H9 (cell line): ENCODE measurements around the gene SCO2. TPM values are rescaled to one million over a fixed set of nuclear protein-coding genes. Genes with fewer than 3 reads are reported as not detected.

ENCODE experiments used
- DNase-seq: peaks from one replicate; pipeline ENCODE4 v3.0.0-alpha.2; 2017
- H2AFZ ChIP-seq: one replicate; pipeline ENCODE4 v1.6.1; 2013; ENCODE audit warnings: mild to moderate bottlenecking, low read length, control low read depth, moderate library complexity
- H2AK5ac ChIP-seq: 2 replicates; pipeline ENCODE4 v1.6.1; 2013; ENCODE audit warnings: low read length, control low read depth, mixed read lengths; ENCODE audit not compliant: insufficient read length
- H2BK120ac ChIP-seq: one replicate; pipeline ENCODE4 v1.6.1; 2013; ENCODE audit warnings: low read depth, mild to moderate bottlenecking, low read length, control low read depth, inconsistent platforms; ENCODE audit not compliant: poor library complexity, severe bottlenecking
- H2BK12ac ChIP-seq: 2 replicates; pipeline ENCODE4 v1.6.1; 2013; ENCODE audit warnings: low read length, control low read depth, mixed read lengths, low read depth; ENCODE audit not compliant: insufficient read length
- H2BK15ac ChIP-seq: 2 replicates; pipeline ENCODE4 v1.6.1; 2013; ENCODE audit warnings: low read depth, low read length, control low read depth
- H2BK20ac ChIP-seq: one replicate; pipeline ENCODE4 v1.6.1; 2013; ENCODE audit warnings: low read depth, mild to moderate bottlenecking, low read length, control low read depth, inconsistent platforms; ENCODE audit not compliant: poor library complexity, severe bottlenecking
- H2BK5ac ChIP-seq: 2 replicates; pipeline ENCODE4 v1.6.1; 2013; ENCODE audit warnings: low read length, control low read depth, mixed read lengths; ENCODE audit not compliant: insufficient read length
- H3K14ac ChIP-seq: 2 replicates; pipeline ENCODE4 v1.6.1; 2013; ENCODE audit warnings: low read length, control low read depth; ENCODE audit not compliant: insufficient read depth
- H3K18ac ChIP-seq: 2 replicates; pipeline ENCODE4 v1.6.1; 2013; ENCODE audit warnings: low read depth, mild to moderate bottlenecking, mixed read lengths, low read length, control low read depth; ENCODE audit not compliant: insufficient read length
- H3K23ac ChIP-seq: 2 replicates; pipeline ENCODE4 v1.6.1; 2013; ENCODE audit warnings: low read length, control low read depth, mixed read lengths, low read depth; ENCODE audit not compliant: insufficient read length
- H3K23me2 ChIP-seq: 2 replicates; pipeline ENCODE4 v1.6.1; 2013; ENCODE audit warnings: low read depth, mild to moderate bottlenecking, mixed read lengths, low read length, control low read depth; ENCODE audit not compliant: insufficient read length, poor library complexity, severe bottlenecking
- H3K27ac ChIP-seq: 2 replicates; pipeline ENCODE4 v1.5.1; 2013; ENCODE audit warnings: low read length, control low read depth, mixed read lengths, low read depth; ENCODE audit not compliant: insufficient read length
- H3K27me3 ChIP-seq: 2 replicates; pipeline ENCODE4 v1.6.1; 2013; ENCODE audit warnings: low read length, control low read depth, inconsistent platforms; ENCODE audit not compliant: insufficient read depth
- H3K4ac ChIP-seq: 2 replicates; pipeline ENCODE4 v1.6.1; 2013; ENCODE audit warnings: low read depth, mild to moderate bottlenecking, control low read depth, inconsistent platforms, low read length, moderate library complexity
- H3K4me1 ChIP-seq: 2 replicates; pipeline ENCODE4 v1.6.1; 2013; ENCODE audit warnings: low read length, control low read depth, inconsistent platforms; ENCODE audit not compliant: insufficient read depth
- H3K4me2 ChIP-seq: 2 replicates; pipeline ENCODE4 v1.6.1; 2013; ENCODE audit warnings: low read length, control low read depth, mixed read lengths; ENCODE audit not compliant: insufficient read length, insufficient read depth
- H3K56ac ChIP-seq: 2 replicates; pipeline ENCODE4 v1.6.1; 2013; ENCODE audit warnings: low read depth, mild to moderate bottlenecking, mixed read lengths, low read length, control low read depth; ENCODE audit not compliant: insufficient read length
- H3K79me1 ChIP-seq: 2 replicates; pipeline ENCODE4 v1.6.1; 2013; ENCODE audit warnings: low read depth, mild to moderate bottlenecking, moderate library complexity, low read length, control low read depth, inconsistent platforms; ENCODE audit not compliant: insufficient read depth, poor library complexity, severe bottlenecking
- H3K79me2 ChIP-seq: 2 replicates; pipeline ENCODE4 v1.6.1; 2013; ENCODE audit warnings: low read length, control low read depth, inconsistent platforms; ENCODE audit not compliant: insufficient read depth
- H3K9ac ChIP-seq: 2 replicates; pipeline ENCODE4 v1.6.1; 2013; ENCODE audit warnings: low read length, control low read depth, mixed read lengths; ENCODE audit not compliant: insufficient read length; ENCODE audit errors: extremely low read depth
- H3K9me3 ChIP-seq: one replicate; pipeline ENCODE4 v1.6.1; 2013; ENCODE audit warnings: low read depth, low read length, inconsistent platforms; ENCODE audit not compliant: control insufficient read depth
- H3T11ph ChIP-seq: one replicate; pipeline ENCODE4 v1.6.1; 2013; ENCODE audit warnings: mild to moderate bottlenecking, low read length, control low read depth, inconsistent platforms
- H4K20me1 ChIP-seq: one replicate; pipeline ENCODE4 v1.6.1; 2013; ENCODE audit not compliant: control insufficient read depth, insufficient read length, insufficient read depth
- H4K5ac ChIP-seq: 2 replicates; pipeline ENCODE4 v1.6.1; 2013; ENCODE audit warnings: low read depth, mild to moderate bottlenecking, mixed read lengths, low read length, control low read depth; ENCODE audit not compliant: insufficient read length
- H4K8ac ChIP-seq: replicated peaks from 2 replicates; pipeline ENCODE4 v1.6.1; 2013; ENCODE audit warnings: low read length, control low read depth, mixed read lengths, low read depth; ENCODE audit not compliant: insufficient read length
- H4K91ac ChIP-seq: 2 replicates; pipeline ENCODE4 v1.6.1; 2013; ENCODE audit warnings: low read depth, mild to moderate bottlenecking, moderate library complexity, mixed read lengths, low read length, control low read depth; ENCODE audit not compliant: insufficient read length
- H3K27ac Mint-ChIP-seq, 3 experiments: 2 replicates in 2 of 3; 3 replicates in 1 of 3; pipeline ENCODE4 v1.8.0; 2020 to 2021; ENCODE audit warnings: mixed read lengths in 3 of 3, mild to moderate bottlenecking in 1 of 3, moderate library complexity in 1 of 3
- H3K27me3 Mint-ChIP-seq: 2 replicates; pipeline ENCODE4 v1.8.0; 2021; ENCODE audit warnings: low read depth, mild to moderate bottlenecking, moderate library complexity, mixed read lengths
- H3K36me3 Mint-ChIP-seq, 3 experiments: 2 replicates in 2 of 3; 3 replicates in 1 of 3; pipeline ENCODE4 v1.8.0; 2020 to 2021; ENCODE audit warnings: low read depth in 3 of 3, mixed read lengths in 3 of 3; ENCODE audit not compliant: insufficient read depth in 1 of 3
- H3K4me1 Mint-ChIP-seq, 2 experiments: 2 replicates each; pipeline ENCODE4 v1.8.0; 2020; ENCODE audit warnings: mixed read lengths in 2 of 2
- H3K4me3 Mint-ChIP-seq, 2 experiments: 2 replicates in 1 of 2; 3 replicates in 1 of 2; pipeline ENCODE4 v1.8.0; 2020 to 2021; ENCODE audit warnings: mild to moderate bottlenecking in 2 of 2, mixed read lengths in 2 of 2, moderate library complexity in 1 of 2
- H3K9me3 Mint-ChIP-seq, 2 experiments: 2 replicates in 1 of 2; 3 replicates in 1 of 2; pipeline ENCODE4 v1.8.0; 2020; ENCODE audit warnings: mild to moderate bottlenecking in 2 of 2, mixed read lengths in 2 of 2, moderate library complexity in 1 of 2
- WGBS: extraction: QIAGEN DNeasy Blood & Tissue Kit; methylation state at CpG from one replicate; pipeline ENCODE4 v1.1.7; 2013; ENCODE audit warnings: missing lambda C conversion rate, low lambda C conversion rate, mixed read lengths; ENCODE audit not compliant: insufficient read length; ENCODE audit errors: extremely low coverage; 5-methylcytosine and 5-hydroxymethylcytosine counted together
- total RNA-seq: library from RNA; stranded (reverse); gene quantifications from 2 replicates; pipeline ENCODE4 v1.2.1, GENCODE V29; 2021
- TF ChIP-seq, protein P1 (sequence below): fragments of 200-600 bp; sonication (generic); conservative IDR thresholded peaks from 3 replicates; pipeline ENCODE4 v1.8.0; 2021; ENCODE audit warnings: antibody characterized with exemption, mild to moderate bottlenecking

Gene SCO2
- total RNA-seq, 1 experiment from 2014 or later: 3.3 TPM

- Histone ChIP-seq H4K8ac (no peak within 1 kb of the TSS), H2BK12ac (no peak within 1 kb of the TSS), H4K91ac (no peak within 1 kb of the TSS), H2BK20ac (no peak within 1 kb of the TSS), H3K27ac (no peak within 1 kb of the TSS), H3K4me1 (no peaks in the 10 kb centered on the region), H3K27me3 (no peaks in the 10 kb centered on the region; the same call in 1 of the 2 replicates), H2AFZ (no peak within 1 kb of the TSS), H4K5ac (no peak within 1 kb of the TSS), H3K14ac (no peak within 1 kb of the TSS), H3K56ac (no peak within 1 kb of the TSS), H3K23ac (no peak within 1 kb of the TSS), H2BK15ac (no peak within 1 kb of the TSS), H3K4ac (no peak within 1 kb of the TSS), H3K4me2 (no peak within 1 kb of the TSS), H3K23me2 (peaks cover 2% of the 10 kb centered on the region), H2BK5ac (no peak within 1 kb of the TSS), H2BK120ac (no peak within 1 kb of the TSS), H2AK5ac (no peak within 1 kb of the TSS), H3K79me2 (no peaks in the 10 kb centered on the region), H3K79me1 (no peaks in the 10 kb centered on the region), H3T11ph (no peak within 1 kb of the TSS), H3K18ac (no peak within 1 kb of the TSS), H4K20me1 (no peaks in the 10 kb centered on the region), H3K9me3 (no peaks in the 10 kb centered on the region), H3K9ac (no peak within 1 kb of the TSS)
- Mint-ChIP-seq H3K36me3 (no peaks in the 10 kb centered on the region), H3K27me3 (peaks cover 43% of the 10 kb centered on the region), H3K9me3 (no peaks in the 10 kb centered on the region; a peak in 1 of 5 replicates), H3K27ac (no peak within 1 kb of the TSS), H3K4me1 (peaks cover 0 to 3% of the 10 kb centered on the region in 2 experiments; a peak in 1 of 4 replicates), H3K4me3 (no peak within 1 kb of the TSS)
- WGBS: no CpG with 5 or more reads among the region's 10 CpGs
- no peak for DNase-seq
- TF ChIP-seq, protein P1, sequence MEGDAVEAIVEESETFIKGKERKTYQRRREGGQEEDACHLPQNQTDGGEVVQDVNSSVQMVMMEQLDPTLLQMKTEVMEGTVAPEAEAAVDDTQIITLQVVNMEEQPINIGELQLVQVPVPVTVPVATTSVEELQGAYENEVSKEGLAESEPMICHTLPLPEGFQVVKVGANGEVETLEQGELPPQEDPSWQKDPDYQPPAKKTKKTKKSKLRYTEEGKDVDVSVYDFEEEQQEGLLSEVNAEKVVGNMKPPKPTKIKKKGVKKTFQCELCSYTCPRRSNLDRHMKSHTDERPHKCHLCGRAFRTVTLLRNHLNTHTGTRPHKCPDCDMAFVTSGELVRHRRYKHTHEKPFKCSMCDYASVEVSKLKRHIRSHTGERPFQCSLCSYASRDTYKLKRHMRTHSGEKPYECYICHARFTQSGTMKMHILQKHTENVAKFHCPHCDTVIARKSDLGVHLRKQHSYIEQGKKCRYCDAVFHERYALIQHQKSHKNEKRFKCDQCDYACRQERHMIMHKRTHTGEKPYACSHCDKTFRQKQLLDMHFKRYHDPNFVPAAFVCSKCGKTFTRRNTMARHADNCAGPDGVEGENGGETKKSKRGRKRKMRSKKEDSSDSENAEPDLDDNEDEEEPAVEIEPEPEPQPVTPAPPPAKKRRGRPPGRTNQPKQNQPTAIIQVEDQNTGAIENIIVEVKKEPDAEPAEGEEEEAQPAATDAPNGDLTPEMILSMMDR: no peak
Measured at GRCh38 chr22:50545522-50546325, 20.3 kb upstream of the SCO2 start, which contains the start of gene KLHDC7B. Gene KLHDC7B (plus strand): TSS chr22:50545899. CDS start chr22:50546244, 345 bp downstream.
